ENCODE measurements around the gene DEFB115.
"Not testable (repeated sequence)": the region's sequence is repeated elsewhere in the genome, so short reads cannot be mapped to it uniquely, and the experiment has no call there.

Gene DEFB115

DNA sequence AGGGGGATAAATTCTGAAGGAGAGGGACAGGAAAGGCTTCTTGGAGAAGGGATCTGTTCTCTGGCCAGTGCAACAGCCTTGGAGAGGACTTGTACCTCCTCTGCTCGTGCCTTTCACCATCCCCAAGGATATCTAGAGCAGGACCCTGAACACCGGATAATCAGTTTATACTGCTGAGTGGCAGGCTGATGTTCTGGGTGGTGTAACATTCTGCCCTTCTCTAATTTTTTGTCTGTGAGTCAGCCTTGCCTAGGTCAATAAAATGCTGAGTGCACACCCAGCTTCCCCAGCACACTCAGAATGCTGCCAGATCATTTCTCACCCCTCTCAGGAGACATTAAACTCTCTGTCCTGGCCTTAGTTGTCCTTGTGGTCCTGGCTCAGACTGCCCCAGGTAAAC, at the start of gene DEFB115:
TSS of gene DEFB115 (plus strand) at position 301 of the 400 bp plus-strand sequence. CDS start at position 301, 0 bp downstream.
- DNase-seq (ENCODE audit: low spot score): no peak

DNA sequence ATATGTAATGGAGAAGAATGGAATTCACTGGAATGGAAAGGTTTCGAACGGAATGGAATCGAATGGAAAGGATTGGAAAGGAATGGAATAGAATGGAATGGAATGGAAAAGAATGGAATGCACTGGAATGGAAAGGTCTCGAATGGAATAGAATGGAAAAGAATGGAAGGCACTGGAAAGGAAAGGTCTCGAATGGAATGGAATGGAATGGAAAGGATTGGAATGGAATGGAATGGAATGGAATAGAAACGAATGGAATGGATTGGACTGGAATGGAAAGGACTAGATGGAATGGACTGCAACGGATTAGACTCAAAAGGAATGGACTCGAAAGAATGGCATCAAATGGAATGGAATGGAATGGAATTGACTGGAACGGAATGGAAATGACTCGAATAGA, 20.5 kb upstream of the DEFB115 start:
- no peak for DNase-seq (ENCODE audit: low spot score)

GRCh38 chr20:31237763-31238162, 19.7 kb upstream of the DEFB115 start:
- no peak for DNase-seq (ENCODE audit: low spot score)

- no peak for DNase-seq (ENCODE audit: low spot score)
Measured at GRCh38 chr20:31239139-31239538, 18.3 kb upstream of the DEFB115 start.

- DNase-seq (ENCODE audit: low spot score): no peak
Measured at GRCh38 chr20:31256959-31257358, 505 bp upstream of the DEFB115 start.

- DNase-seq (ENCODE audit: low spot score): peak; percentile 61
Measured at GRCh38 chr20:31260326-31260932, 3.0 kb downstream of the DEFB115 start.

GRCh38 chr20:31274441-31274840, 17.0 kb downstream of the DEFB115 start:
- DNase-seq (ENCODE audit: low spot score): no peak

DNA sequence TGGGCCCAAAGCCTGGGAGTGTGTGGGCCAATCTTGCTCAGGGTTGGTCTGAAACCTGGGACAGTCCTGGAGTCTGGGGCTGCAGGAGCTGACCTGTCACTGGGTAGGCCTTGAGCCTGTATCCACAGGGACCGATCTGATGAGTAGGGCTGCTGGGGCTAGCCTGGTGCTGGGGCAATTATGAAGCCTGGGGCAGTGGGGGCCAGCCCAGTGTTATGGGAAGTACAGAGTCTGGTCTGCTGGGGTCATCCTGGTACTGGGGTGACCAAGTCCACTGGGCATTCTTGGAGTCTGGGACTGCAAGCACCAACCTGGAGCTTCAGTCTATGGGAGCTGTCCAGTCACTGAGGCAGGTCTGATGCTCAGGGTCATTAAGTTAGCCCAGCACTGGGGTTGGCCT, 20.7 kb downstream of the DEFB115 start:
- no peak for DNase-seq (ENCODE audit: low spot score)

- not testable (repeated sequence) for DNase-seq (ENCODE audit: low spot score)
Measured at GRCh38 chr20:31284964-31285363, 27.5 kb downstream of the DEFB115 start.

- no peak for DNase-seq (ENCODE audit: low spot score)
Measured at GRCh38 chr20:31308535-31309162, 51.2 kb downstream of the DEFB115 start, which contains the start of gene DEFB116. DEFB116 (minus strand) TSS chr20:31308585; CDS start chr20:31308585, 0 bp downstream.
